ENCODE data around the gene SNX6.

DNA sequence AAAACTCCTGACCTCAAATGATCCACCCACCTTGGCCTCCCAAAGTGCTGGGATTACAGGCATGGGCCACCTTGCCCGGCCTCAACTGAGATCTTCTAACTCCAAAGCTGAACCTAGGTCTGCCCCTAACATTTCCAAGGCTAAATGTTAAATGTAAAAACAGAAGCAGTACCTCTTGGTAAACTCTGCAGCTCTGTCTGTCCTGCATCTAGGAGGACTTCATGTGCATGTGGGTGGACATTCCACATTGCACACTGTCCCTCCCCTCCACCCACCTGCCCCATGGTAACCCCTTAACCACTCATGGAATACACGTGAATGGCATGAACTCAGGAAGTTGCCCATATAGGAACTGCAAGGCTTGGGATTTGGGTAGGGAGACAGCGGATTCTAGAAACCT, 33.1 kb downstream of the SNX6 start:
- TF ChIP-seq, protein P1, sequence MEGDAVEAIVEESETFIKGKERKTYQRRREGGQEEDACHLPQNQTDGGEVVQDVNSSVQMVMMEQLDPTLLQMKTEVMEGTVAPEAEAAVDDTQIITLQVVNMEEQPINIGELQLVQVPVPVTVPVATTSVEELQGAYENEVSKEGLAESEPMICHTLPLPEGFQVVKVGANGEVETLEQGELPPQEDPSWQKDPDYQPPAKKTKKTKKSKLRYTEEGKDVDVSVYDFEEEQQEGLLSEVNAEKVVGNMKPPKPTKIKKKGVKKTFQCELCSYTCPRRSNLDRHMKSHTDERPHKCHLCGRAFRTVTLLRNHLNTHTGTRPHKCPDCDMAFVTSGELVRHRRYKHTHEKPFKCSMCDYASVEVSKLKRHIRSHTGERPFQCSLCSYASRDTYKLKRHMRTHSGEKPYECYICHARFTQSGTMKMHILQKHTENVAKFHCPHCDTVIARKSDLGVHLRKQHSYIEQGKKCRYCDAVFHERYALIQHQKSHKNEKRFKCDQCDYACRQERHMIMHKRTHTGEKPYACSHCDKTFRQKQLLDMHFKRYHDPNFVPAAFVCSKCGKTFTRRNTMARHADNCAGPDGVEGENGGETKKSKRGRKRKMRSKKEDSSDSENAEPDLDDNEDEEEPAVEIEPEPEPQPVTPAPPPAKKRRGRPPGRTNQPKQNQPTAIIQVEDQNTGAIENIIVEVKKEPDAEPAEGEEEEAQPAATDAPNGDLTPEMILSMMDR (IDR thresholded peaks at IDR 0.05): no peak
- TF ChIP-seq POLR2AphosphoS5 (IDR thresholded peaks at IDR 0.05) (no peak), EP300 (IDR thresholded peaks at IDR 0.05) (no peak)
